HG02970 (cell line): Measurements from ENCODE around the gene RNF17.

Source experiments
- ATAC-seq: cut with Tn5 transposase; IDR thresholded peaks from one replicate; pipeline ENCODE4 v1.9.1; 2021; ENCODE audit warnings: mild to moderate bottlenecking, moderate library complexity, moderate number of reproducible peaks; ENCODE audit not compliant: unreplicated experiment, low FRiP score

Gene RNF17

DNA sequence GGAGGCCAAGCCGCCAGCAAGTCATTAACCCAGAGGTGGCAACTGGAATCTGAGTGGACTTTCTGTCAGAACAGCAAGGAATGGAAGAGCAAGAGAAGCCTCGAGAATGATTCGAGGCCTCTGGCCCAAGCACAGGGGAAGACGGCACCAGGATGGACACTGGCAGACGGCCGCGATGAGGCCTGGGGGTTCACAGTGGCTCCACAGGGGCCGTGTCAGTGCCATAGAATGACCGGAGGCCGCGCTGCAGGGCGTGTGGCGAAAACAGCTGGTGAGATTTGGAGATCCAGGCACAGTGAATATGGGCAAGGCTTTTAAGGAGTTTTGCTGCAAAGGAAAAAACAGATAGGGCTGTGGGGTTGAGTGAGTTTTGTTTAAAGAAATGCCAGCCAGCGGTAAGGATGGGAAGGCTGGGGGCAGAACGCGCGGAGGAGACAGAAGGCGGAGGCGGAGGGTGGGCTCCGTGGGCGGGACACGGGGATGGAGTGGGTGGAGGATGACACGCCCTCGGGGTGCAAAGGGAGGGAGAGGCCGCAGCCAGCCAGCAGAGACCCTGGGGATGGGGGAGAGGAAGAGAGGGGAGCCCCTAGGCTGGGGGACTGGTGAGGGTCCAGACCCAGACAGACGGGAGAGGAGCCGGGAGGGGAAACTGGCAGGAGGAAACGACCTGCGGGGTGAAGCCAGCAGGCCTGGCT, 130.5 kb downstream of the RNF17 start:
- no peak for ATAC-seq

DNA sequence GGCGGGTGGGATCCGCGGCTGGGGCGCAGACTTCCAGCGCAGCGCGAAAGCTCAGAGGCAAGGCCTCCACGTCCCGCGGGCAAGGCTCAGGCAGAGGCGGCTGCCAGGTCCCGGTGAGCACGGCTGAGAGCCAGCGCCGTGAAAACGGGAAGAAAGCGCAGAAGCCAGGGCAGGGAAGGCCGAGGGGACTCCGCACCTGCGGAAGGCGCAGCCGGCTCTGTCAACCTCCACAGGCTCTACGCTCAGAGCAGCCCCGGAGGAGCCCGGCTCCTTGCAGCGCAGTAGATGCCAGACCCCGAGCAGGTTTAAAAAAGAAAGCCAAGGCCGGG, 131.0 kb downstream of the RNF17 start:
- no peak for ATAC-seq

DNA sequence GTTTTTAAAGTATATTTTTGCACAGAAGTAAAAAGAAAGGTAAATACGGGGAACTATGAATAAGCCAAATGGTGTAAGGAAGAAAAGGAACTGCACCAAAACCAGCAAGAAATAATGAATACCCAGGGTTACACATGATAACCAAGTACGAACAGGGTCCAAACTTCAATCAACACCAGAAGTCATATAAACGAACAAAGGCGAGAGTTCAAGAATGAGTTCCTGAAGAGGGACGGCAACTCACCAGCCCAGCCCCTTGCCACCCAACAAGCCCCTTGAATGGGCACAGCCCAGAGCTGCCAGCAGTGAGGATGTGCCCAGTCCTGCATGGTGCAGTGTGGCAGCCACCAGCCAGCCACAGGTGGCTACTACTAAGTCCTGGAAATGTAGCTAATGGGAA, 132.1 kb downstream of the RNF17 start:
- ATAC-seq: no peak

DNA sequence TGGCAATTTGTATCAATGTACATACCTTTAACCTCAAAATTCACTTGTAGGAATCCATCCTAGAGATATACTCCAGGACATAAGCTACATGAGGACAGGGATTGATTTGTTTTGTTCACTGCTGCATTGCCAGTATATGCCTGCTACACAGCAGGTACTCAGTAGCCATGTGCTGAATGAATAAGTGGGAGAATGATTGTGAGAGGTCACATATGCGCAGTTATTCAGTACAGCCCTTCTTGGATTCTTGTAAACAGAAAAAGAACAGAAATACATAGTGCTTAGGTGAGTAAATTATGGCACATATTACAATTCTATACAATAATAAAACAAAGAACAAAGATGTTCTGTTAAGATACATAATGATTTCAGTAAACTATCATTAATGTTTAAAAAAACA, 133.3 kb downstream of the RNF17 start:
- no peak for ATAC-seq

DNA sequence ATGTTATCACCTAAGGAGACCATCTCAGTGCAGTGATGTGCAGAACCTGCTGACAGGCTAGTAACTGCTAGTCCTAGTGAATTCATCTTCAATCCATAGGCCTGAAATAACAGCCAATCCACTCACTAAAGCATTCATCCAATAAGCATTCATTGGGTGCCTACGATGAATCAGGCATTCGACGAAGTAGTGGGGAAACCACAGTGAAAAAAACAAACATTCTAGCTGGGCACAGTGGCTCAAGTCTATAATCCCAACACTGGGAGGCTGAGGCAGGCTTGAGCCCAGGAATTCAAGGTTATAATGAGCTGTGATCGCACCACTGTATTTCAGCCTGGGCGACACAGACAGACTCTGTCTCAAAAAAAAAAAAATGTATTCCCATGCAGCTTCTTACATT, 135.6 kb downstream of the RNF17 start:
- ATAC-seq: no peak

DNA sequence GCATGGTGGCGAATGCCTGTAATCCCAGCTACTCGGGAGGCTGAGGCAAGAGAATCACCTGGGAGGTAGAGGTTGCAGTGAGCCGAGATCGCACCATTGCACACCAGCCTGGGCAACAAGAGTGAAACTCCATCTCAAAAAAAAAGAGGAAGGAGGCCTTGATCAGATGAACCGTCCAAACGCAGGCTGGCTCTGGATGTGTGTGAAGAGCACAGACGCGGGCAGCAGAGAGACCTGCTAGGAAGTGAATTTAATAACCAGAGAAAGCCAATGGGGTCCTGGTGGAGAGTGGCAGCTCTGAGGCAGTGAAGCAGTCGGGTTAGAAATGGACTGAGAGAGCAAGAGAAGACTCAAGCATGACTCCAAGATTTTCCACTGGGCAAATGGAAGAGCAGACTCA, 136.5 kb downstream of the RNF17 start:
- ATAC-seq: no peak

DNA sequence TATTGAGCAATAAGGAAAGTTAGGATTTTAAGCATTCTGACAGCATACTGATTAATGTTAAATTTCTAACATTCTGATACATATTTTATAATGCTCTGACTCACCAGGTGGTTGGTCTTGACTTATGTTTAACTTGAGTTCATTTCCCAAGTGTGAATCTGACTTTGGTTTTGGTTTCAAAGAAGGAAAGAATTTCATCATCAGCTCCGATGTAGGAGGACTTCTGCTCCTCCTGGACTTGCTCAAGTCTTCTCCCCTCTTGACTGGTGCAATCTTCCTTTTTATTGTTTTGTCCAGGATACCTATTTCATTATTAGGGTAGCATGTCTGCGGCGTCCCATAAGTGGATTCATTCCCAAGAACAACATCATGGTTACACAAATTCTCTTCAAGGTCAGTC, 141.3 kb downstream of the RNF17 start:
- ATAC-seq: no peak

DNA sequence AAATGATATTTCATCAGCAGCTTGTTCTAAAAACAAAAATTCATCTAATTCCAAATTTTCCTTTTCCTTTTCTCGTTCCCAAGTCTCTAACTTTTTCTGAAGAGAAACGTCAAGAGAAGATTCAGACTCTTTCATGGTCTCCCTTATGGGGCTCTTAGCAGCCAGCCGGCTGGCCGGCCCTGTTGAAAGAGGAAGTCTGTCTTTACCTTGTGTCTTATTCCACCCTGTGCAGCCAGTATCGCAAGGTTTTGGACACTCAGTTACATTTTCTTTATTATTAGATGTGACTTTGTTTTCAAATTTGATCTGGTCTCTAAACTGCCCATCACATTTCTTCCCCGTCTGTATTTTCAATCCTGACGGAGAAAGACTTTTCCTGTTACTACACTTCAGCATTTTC, 142.3 kb downstream of the RNF17 start:
- no peak for ATAC-seq

DNA sequence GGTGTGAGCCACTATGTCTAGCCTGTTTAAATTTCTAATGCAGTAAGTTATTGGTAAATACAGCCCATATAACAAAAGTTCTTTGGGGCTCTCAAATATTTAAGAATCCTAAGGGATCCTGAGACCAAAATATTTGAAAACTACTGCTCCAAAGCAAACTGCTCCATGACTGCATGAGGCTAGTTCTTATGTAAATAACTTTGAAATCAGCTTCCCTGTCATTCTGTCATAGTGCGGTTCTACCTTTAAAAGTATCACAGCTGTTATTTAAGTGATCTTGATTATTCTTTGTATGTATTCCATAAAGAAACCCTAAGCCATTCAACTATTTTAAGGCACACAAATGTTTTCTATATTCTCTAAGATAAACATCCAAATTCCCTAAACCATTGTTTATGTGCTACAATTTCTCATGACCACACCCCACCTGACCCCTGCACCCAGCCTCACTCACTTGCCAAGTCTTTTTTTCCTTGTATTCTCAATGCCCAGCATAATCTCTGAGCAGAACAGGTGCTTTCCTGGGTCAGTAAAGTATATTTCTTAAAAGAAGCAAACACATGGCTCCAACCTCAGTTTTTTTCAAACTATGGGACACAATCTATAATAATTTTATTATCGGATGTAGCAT, 146.6 kb downstream of the RNF17 start:
- no peak for ATAC-seq

DNA sequence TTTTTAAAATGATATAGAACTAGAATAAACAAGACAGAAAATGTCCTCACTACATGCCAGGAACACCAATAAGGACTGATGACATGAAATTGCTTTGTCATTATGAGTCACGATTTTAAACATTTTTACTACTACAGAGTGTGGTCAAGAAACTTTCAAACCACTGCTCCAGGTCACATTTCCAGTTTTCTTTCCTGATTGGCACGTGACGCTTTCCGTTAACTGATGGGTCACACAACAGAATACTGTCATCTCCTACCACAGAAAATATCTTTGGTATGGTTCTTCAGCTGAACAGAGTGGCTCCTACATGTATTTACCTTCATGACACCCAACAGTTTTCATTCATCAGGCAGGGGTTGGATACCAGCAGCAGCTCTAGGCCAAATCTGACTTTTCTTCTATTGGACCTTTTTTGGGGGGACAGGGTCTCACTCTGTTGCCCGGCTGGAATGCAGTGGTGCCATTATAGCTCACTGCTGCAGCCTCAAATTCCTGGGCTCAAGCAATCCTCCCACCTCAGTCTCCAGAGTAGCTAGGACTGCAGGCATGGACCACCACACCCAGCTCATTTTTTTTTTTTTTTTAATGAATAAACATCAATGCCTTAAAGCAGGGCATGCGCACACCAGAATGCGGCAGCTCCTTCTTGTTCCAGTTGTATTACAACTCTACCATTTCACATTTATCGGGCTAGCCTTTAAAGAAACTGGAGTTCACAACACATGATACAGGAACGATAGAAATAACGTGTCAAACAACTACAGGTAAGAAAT, 147.4 kb downstream of the RNF17 start:
- ATAC-seq: no peak

DNA sequence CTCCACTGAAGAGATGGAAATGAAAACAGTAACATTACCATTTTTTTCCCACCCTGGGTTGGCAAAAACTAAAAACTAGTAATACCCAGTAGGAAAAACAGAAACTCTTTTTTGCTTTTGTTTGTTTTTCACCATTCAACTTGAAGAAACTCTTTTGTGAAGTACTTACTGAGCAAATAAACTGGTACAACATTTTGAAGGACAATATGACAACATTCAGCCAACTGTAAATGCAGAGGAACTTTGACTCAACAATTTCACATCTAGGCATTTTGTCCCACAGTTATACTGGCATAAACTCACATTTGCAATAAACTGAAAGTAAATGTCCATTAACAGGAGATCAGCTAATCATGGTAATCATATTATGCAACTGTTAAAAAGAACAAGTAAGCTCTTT, 152.5 kb downstream of the RNF17 start:
- no peak for ATAC-seq

DNA sequence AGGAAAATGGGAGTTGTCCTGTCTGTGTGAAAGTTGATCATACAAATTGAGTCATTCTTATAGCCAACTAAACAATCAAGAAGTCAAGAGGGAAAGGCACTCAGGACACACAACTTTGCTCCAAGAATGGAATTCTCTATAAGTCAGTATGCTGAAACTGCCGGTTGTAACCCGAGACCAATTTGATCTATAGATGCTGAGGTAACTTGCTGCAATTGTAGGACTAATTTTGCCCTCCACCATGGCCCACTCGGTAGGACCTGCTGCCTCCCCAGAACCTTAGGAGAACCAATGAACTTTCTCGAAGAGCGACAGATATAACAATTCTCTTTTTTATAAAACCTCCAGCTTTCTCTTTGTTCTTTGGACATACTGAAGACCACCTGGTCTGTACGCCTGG, 157.0 kb downstream of the RNF17 start:
- ATAC-seq: no peak

DNA sequence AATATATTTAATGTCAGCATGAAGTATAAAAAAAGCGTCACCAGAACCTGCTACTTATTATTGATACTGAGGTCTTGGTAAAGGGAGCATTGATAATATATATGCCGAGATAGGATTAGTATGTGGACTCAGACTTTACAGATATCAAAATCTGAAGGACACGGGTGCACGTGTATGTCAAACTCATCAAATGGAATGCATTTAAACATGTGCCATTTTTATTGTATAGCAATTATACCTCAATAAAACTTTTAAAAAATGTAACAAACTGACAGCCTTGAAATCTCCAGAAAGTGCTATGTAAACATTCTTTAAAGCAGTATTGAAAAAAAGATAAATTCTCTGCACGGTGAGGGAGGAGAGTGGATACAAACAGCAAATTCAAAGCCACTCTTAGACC, 157.9 kb downstream of the RNF17 start:
- no peak for ATAC-seq

DNA sequence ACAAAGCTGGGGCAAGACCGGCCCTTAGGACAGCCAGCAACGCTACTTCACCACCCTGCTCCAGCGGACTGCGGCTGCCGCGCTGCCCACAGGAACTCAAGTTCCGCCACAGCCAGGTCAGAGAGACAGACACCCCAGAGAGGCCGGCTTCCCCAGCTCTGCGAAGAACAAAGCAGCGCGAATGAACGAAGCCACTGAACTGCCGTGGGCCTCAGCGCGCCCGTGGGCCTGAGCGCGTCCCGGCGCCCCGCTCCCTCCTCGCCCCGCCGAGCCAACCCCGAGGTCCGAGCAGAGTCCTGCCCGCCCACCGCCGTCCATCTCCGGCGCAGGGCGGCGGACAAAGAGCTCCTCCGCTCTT, 158.4 kb downstream of the RNF17 start:
- no peak for ATAC-seq

DNA sequence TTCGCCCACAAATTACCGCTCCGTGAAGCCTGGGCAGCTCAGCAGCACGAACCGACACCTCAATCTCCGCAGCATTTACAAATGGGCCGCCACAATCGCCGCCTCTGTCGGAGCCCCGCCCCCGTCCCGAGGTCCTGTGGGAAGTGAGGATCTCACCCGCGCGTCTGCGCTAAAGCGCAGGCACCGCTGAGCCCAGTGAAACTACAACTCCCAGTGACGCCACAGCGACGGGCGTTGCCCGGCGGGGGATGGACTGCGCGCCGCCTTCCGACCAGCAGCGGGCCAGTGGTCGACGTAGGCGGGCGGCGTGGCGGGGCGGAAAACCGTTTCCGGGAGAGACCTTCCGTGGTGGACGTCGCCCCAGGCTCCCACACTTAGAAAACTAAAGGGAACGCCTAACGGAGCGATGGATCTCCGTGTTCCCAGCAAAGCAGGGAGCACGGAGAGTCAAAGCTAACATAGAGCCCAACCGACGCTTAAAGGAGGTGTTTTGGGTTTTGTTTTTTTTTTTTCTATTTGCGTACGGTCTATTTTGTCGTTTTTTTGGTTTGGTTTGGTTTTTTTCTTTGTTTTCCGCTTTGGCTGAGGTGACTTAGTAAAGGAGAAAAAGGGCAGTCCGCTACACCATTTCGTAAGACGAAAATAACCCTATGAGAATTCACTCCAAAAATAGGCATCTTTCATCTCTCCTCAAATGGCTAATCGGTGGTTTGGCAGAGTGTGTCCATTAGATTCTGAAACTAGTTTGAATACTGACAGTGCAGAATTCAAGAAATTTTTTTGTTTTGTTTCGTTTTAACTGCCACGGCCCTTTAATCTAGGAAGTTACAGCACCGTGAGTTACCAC, 159.0 kb downstream of the RNF17 start:
- ATAC-seq: peak; percentile 93

DNA sequence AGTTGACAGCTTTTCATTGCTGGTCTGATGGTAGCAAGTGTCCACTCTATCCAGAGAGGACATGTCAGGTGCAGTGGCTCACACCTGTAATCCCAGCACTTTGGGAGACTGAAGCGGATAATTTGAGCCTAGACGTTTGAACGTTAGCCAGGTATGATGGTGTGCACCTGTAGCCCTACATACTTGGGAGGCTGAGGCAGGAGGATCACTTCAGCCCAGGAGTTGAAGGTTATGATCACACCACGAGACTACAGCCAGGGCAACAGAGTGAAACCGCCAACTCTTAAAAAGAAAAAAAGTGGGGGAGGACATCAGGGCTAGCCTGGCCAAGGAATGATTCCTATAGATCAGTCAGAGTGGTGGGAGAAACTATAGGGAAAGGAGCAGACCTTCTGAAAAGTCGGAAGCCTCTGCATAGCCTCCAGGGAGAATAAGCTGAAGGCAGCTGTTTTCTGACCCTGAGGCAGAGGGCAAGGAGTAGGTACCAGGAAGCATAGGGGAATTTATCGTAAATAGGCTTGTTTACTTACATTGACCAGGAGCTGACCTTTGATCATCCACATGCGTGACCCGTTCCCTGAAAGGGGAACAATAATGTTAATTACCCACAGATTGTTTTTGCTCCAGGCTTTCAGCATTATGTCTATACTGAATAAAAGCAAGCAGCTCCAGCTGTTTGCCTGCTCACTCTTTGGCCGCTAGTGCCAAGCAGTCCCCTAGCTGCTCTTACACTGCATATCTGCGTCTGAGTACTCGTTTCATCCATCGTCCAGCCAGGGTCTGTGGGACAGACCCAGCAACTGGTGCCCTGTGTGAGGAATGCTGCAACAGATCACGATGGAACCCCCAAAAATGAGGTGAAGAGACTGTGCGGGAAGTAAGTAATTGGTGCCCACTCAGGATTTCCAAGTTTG, 161.6 kb downstream of the RNF17 start:
- ATAC-seq: no peak

DNA sequence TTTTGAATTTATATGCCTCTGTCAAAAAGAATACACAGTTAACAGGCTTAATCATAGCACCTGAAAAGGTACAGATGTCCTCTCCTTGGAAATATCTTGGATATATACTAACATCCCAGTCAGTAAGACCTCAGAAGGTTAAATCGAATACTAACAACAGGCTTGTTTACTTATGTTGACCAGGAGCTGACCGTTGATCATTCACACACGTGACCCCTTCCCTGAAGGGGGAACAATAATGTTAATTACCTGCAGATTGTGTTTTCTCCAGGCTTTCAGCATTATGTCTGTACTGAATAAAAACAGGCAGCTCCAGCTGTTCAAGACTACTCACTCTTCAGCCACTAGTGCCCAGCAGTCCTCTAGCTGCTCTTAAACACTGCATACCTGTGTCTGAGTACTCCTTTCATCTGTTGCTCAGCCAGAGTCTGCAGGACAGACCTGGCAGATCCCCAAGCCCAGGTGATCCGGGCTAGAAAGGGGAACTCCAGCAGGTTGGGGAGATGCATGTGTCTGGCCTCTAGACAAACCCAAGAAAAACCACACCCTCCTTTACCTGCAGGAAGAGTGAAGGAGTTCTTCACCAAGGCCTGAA, 163.9 kb downstream of the RNF17 start:
- ATAC-seq: no peak

DNA sequence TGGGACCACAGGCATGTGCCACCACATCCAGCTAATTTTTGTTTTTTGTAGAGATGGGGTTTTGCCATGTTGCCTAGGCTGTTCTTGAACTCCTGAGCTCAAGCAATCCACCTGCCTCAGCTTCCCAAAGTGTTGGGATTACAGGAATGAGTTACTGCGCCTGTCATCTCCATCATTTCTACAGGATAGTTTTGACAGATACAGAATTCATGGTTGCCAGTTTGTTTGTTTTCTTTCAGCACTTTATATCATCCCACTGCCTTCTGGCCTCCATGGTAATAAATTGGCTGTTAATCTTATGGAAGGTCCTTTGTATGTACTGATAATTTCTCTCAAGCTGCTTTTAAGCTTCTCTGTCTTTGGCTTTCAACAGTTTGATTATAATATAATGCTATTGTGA, 165.2 kb downstream of the RNF17 start:
- no peak for ATAC-seq
